Tibial artery (tissue), 4 donors: ENCODE data around the gene TPK1.
"Not testable (repeated sequence)": the region's sequence is repeated elsewhere in the genome, so short reads cannot be mapped to it uniquely, and the experiment has no call there.

Experiments
- DNase-seq, 2 donors: peaks; one replicate each; pipeline ENCODE4 v3.0.0-alpha.2; 2019
- H3K27ac ChIP-seq, 2 donors: fragments of 200-600 bp; sonication (generic) in 1 of 2; 1 replicate in 1 of 2; 2 replicates in 1 of 2; pipeline ENCODE4 v1.5.1; 2018 to 2019; ENCODE audit warnings: mild to moderate bottlenecking in 1 of 2
- H3K27me3 ChIP-seq, 2 donors: fragments of 200-600 bp; sonication (generic) in 1 of 2; one replicate each; pipeline versions ENCODE4 v1.5.1 to v1.6.0; 2016 to 2019
- H3K36me3 ChIP-seq, 3 donors: fragments of 200-600 bp; sonication (generic) in 2 of 3; one replicate each; pipeline ENCODE4 v1.5.1; 2016 to 2019; ENCODE audit warnings: mild to moderate bottlenecking in 2 of 3
- H3K4me1 ChIP-seq, 4 donors: fragments of 200-600 bp; sonication (generic) in 2 of 4; 1 replicate in 3 of 4; 2 replicates in 1 of 4; pipeline ENCODE4 v1.5.1; 2016 to 2019
- H3K4me3 ChIP-seq, 2 donors: fragments of 200-600 bp; sonication (generic) in 1 of 2; 1 replicate in 1 of 2; 2 replicates in 1 of 2; pipeline ENCODE4 v1.5.1; 2018 to 2019; ENCODE audit warnings: mild to moderate bottlenecking in 2 of 2
- H3K9me3 ChIP-seq, 3 donors: fragments of 200-600 bp; sonication (generic) in 1 of 3; one replicate each; pipeline ENCODE4 v1.5.1; 2016 to 2019
- intact Hi-C: fragments of 100-400 bp; cut with DNase I; formaldehyde crosslinking; loops from one replicate; pipeline ENCODE4 v1.15.0; 2023; ENCODE audit warnings: low total_unique reads
- TF ChIP-seq, protein P1 (sequence below), 2 experiments: fragments of 200-600 bp in 1 of 2; fragments of 450-650 bp in 1 of 2; IDR thresholded peaks; one replicate each; pipeline ENCODE4 v1.5.1; 2017 to 2019; ENCODE audit warnings: antibody characterized with exemption in 2 of 2, mild to moderate bottlenecking in 1 of 2, moderate library complexity in 1 of 2

Gene TPK1

DNA sequence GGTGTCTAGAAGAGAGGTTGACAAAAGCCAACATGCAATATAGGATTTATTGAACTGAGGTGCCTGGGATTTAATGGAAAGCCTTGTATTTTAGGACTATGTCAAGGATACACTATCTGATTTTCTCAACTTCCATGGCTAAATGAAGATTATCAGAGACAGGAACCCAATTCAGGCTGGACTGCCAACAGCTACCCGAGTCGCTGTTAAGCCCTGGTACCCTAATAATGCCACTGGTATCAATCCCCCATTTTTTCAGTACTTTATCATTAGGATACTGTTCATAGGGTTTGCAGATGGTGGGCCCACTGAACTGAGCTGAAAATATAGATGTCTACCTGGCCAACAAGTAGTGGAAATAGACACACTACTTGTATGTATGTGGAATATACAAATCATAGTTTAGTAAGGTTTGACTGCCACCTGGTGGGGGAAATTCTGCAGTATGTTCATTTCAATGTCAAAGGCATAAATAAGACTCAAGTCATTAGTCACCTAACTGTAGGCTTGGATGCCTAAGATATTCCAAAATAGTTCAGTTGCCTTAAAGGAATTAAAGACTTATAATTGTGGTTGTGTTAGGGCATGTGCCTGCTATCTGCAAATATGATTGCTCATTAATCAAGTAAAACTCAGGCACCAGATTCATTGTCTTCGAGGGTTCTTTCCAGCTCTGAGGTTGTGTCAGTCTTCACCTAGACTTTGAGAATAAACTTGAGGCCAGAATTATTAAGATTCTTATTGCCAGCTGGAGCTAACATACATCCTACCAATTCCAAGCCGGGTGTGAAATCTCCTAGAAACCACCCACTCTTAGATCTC lies 398.3 kb downstream of the TPK1 start:
- H3K36me3 ChIP-seq, result no peaks in the 10 kb centered on the region
- DNase-seq, result peak in 1 of 2 donors; percentile 38
- H3K4me1 ChIP-seq, result no peaks in the 10 kb centered on the region
- TF ChIP-seq, protein P1, sequence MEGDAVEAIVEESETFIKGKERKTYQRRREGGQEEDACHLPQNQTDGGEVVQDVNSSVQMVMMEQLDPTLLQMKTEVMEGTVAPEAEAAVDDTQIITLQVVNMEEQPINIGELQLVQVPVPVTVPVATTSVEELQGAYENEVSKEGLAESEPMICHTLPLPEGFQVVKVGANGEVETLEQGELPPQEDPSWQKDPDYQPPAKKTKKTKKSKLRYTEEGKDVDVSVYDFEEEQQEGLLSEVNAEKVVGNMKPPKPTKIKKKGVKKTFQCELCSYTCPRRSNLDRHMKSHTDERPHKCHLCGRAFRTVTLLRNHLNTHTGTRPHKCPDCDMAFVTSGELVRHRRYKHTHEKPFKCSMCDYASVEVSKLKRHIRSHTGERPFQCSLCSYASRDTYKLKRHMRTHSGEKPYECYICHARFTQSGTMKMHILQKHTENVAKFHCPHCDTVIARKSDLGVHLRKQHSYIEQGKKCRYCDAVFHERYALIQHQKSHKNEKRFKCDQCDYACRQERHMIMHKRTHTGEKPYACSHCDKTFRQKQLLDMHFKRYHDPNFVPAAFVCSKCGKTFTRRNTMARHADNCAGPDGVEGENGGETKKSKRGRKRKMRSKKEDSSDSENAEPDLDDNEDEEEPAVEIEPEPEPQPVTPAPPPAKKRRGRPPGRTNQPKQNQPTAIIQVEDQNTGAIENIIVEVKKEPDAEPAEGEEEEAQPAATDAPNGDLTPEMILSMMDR (IDR thresholded peaks at IDR 0.05), result peak in 1 of 2 experiments; percentile 32
- no peak overlapping the region for H3K27ac ChIP-seq
- H3K9me3 ChIP-seq, result no peaks in the 10 kb centered on the region
- H3K4me3 ChIP-seq, result no peak overlapping the region
- intact Hi-C loops, result no loop called here
- H3K27me3 ChIP-seq, result no peaks in the 10 kb centered on the region

DNA sequence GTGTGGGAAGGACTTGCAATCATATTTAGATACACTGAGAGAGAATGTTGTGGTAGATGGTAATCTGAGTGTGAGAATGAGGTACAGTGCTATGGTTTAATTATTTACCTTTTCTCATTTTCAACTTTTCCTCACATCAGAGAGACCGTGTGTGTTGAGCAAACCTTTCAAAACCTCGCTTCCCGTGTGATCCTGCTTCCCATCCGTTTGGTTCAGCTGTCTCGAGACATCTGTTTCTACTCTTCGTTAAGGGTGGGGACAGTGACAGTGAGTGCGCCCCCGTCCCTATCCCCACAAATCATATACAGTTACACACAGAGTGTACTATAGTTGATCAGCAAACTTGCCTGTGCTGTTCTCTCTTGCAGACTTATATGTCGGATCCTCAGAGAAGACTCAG lies 399.4 kb downstream of the TPK1 start:
- no peaks in the 10 kb centered on the region for H3K36me3 ChIP-seq
- no peaks in the 10 kb centered on the region for H3K4me1 ChIP-seq
- no peak for DNase-seq
- TF ChIP-seq, protein P1 (IDR thresholded peaks at IDR 0.05), result no peak
- intact Hi-C loops, result no loop called here
- no peaks in the 10 kb centered on the region for H3K27me3 ChIP-seq
- no peaks in the 10 kb centered on the region for H3K9me3 ChIP-seq
- no peak overlapping the region for H3K27ac ChIP-seq
- H3K4me3 ChIP-seq, result no peak overlapping the region

DNA sequence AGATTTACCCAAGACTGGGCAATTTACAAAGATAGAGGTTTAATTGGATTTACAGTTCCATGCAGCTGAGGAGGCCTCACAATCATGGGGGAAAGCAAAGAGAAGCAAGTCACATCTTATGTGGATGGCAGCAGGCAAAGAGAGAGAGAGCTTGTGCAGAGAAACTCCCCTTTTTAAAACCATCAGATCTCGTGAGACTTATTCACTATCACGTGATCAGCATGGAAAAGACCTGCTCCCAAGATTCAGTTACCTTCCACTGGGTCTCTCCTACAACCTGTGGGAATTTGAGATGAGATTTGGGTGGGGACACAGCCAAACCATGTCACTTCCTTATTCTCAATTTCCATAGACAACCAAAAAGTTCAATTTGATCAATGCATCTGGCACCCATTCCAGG lies 407.4 kb downstream of the TPK1 start:
- no peaks in the 10 kb centered on the region for H3K4me1 ChIP-seq
- TF ChIP-seq, protein P1 (IDR thresholded peaks at IDR 0.05), result no peak
- H3K27me3 ChIP-seq, result no peaks in the 10 kb centered on the region
- no peak overlapping the region for H3K4me3 ChIP-seq
- no peak for DNase-seq
- intact Hi-C loops, result no loop called here
- H3K27ac ChIP-seq, result no peak overlapping the region
- H3K9me3 ChIP-seq, result peaks cover 0 to 14% (median 7%) of the 10 kb centered on the region in 3 donors
- no peaks in the 10 kb centered on the region for H3K36me3 ChIP-seq

DNA sequence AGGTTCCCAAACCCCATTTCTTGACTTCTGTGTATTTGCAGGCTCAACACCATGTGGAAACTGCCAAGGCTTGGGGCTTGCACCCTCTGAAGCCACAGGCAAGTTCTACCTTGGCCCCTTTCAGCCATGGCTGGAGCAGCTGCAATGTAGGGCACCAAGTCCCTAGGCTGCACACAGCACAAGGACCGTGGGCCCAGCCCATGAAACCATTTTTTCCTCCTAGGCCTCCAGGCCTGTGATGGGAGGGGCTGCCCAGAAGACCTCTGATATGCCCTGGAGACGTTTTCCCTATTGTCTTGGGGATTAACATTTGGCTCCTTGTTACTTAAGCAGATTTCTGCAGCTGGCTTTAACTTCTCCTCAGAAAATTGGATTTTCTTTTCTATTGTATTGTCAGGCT lies 408.3 kb downstream of the TPK1 start:
- H3K27me3 ChIP-seq, intact Hi-C loops, H3K36me3 ChIP-seq, DNase-seq, H3K27ac ChIP-seq, H3K4me3 ChIP-seq, H3K4me1 ChIP-seq: not testable (repeated sequence)
- peaks cover 0 to 14% (median 7%) of the 10 kb centered on the region in 3 donors for H3K9me3 ChIP-seq

DNA sequence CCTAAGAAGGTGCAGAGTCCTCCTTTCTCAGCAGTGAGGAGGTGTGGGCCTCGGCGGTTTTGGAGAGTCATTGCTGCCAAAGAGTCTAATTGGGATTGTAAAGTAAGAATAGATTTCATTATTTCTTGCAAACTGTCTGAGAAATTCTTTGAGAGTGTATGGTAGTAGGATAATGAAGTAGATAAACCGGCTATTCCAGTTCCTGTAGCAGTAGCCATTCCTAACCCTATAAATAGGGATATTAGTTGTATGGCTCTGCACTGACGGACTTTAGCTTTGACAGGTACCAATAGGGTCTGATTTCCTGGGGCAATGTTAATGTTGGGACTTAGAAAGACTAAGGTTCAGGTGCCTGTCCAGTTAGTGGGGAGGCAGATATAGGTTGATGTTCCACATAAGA lies 416.9 kb downstream of the TPK1 start:
- H3K9me3 ChIP-seq, H3K4me3 ChIP-seq, H3K36me3 ChIP-seq, H3K27me3 ChIP-seq, DNase-seq, intact Hi-C loops, H3K27ac ChIP-seq, H3K4me1 ChIP-seq: not testable (repeated sequence)

DNA sequence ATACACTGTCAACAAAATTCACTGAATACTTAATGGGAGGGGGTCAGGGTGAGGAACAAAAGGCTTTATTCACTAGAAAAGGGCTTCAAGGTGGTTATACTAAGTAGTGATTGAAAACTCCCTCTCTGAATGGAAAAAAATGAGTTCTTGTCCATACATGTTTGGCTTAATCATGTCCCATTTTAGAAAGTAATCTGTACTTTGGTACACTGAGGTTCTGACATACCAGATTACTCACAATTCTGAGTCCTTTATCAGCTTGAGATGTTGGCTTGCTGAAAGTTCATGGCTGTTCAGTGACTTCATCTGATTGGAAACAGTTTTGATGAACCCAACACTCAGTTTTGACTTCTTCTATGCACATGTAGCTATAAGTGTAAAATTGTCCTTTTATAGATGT lies 419.5 kb downstream of the TPK1 start:
- no peak for DNase-seq
- H3K4me3 ChIP-seq, result no peak overlapping the region

More for the DNA sequence above, 419.5 kb downstream of the TPK1 start:
- no peaks in the 10 kb centered on the region for H3K36me3 ChIP-seq
- H3K27ac ChIP-seq, result no peak overlapping the region
- H3K4me1 ChIP-seq, result no peaks in the 10 kb centered on the region
- no peaks in the 10 kb centered on the region for H3K9me3 ChIP-seq
- H3K27me3 ChIP-seq, result no peaks in the 10 kb centered on the region
- intact Hi-C loops, result no loop called here
- TF ChIP-seq, protein P1 (IDR thresholded peaks at IDR 0.05), result no peak
